ENCODE data around the gene FANCB. TPM values are rescaled to one million over a fixed set of nuclear protein-coding genes. Genes with fewer than 3 reads are reported as not detected.

Gene FANCB
- total and polyA plus RNA-seq, 2 of the 13 experiments (the other 11 are each of a cell fraction or from before 2014, with no cell fraction given), result 1.0 to 5.8 TPM

GRCh38 chrX:14913241-14913640 is 40.4 kb upstream of the FANCB start:
- no peaks in the 10 kb centered on the region for H3K79me2 ChIP-seq (ENCODE audit: insufficient read depth, low read length)
- no peak overlapping the region for H3K9ac ChIP-seq (ENCODE audit: insufficient read depth, low read depth, low read length)
- H3K4me1 ChIP-seq (ENCODE audit: insufficient read depth, low read length), result no peaks in the 10 kb centered on the region
- 100% methylated on average over 2 of the region's 2 CpGs for WGBS (ENCODE audit: low lambda C conversion rate)
- ChIA-PET CTCF (ENCODE audit: low intra/inter-chr PET ratio, low total read pairs) (no interaction called here), POLR2A (no interaction called here)
- no peak for FAIRE-seq
- H3K4me3 ChIP-seq (replicated peaks in 1 of 3; ENCODE audit: insufficient read depth in 1 of 3, low read depth in 2 of 3, low read length in 3 of 3), result no peak overlapping the region
- H3K9me3 ChIP-seq (ENCODE audit: low read length), result no peaks in the 10 kb centered on the region
- no peak for DNase-seq (ENCODE audit: low spot score)
- no peak overlapping the region for H3K4me2 ChIP-seq (ENCODE audit: low read depth, low read length)
- in situ Hi-C loops (cut with HindIII; ENCODE audit: extremely low pct_ligation_motif_present, low pct_unique_long_range_greater_than_20kb), result no loop called here
- no TSS peak for BruUV-seq (replicated peaks)
- TF ChIP-seq GATAD1 (CRISPR knock-in tag; IDR thresholded peaks at IDR 0.05) (no peak), FOXK2 (IDR thresholded peaks at IDR 0.05) (no peak), GMEB2 (CRISPR knock-in tag; IDR thresholded peaks at IDR 0.05; ENCODE audit: low read depth) (no peak), KAT7 (CRISPR knock-in tag; IDR thresholded peaks at IDR 0.05; ENCODE audit: borderline replicate concordance) (no peak), SRSF4 (IDR thresholded peaks at IDR 0.05; ENCODE audit: low read depth, low read length, poor library complexity, severe bottlenecking) (no peak), CTCF (CRISPR knock-in tag; IDR thresholded peaks at IDR 0.05) (no peak), RFXAP (CRISPR knock-in tag; IDR thresholded peaks at IDR 0.05; ENCODE audit: borderline replicate concordance) (no peak), ZNF800 (CRISPR knock-in tag; IDR thresholded peaks at IDR 0.05) (no peak), ZNF33B (CRISPR knock-in tag; IDR thresholded peaks at IDR 0.05) (no peak), TBX2 (CRISPR knock-in tag; IDR thresholded peaks at IDR 0.05; ENCODE audit: borderline replicate concordance) (no peak), GRHL1 (CRISPR knock-in tag; conservative IDR thresholded peaks at IDR 0.05) (no peak)
- H3K36me3 ChIP-seq (replicated peaks in 1 of 2; ENCODE audit: control insufficient read depth in 1 of 2, insufficient read depth in 2 of 2, low read length in 2 of 2), result peaks cover 2 to 7% of the 10 kb centered on the region in 2 experiments; a peak in 2 of 5 replicates
- H4K20me1 ChIP-seq (ENCODE audit: insufficient read depth, low read length), result no peaks in the 10 kb centered on the region
- no peak for ATAC-seq
- no peak overlapping the region for H3K27ac ChIP-seq (ENCODE audit: extremely low read length, insufficient read depth, low read length)
- intact Hi-C loops (cut with micrococcal nuclease; ENCODE audit: unreplicated experiment), result no loop called here
- H3K27me3 ChIP-seq (ENCODE audit: control insufficient read depth in 1 of 2, insufficient read depth in 2 of 2, low read length in 2 of 2), result no peaks in the 10 kb centered on the region
- no peak overlapping the region for H2AFZ ChIP-seq (ENCODE audit: low read length)
